ENCODE data around the gene OSMR.

Gene OSMR

GRCh38 chr5:38979535-38979934 lies 133.7 kb downstream of the OSMR start:
- no peak overlapping the region for H3K27ac ChIP-seq
- TF ChIP-seq, protein P1, sequence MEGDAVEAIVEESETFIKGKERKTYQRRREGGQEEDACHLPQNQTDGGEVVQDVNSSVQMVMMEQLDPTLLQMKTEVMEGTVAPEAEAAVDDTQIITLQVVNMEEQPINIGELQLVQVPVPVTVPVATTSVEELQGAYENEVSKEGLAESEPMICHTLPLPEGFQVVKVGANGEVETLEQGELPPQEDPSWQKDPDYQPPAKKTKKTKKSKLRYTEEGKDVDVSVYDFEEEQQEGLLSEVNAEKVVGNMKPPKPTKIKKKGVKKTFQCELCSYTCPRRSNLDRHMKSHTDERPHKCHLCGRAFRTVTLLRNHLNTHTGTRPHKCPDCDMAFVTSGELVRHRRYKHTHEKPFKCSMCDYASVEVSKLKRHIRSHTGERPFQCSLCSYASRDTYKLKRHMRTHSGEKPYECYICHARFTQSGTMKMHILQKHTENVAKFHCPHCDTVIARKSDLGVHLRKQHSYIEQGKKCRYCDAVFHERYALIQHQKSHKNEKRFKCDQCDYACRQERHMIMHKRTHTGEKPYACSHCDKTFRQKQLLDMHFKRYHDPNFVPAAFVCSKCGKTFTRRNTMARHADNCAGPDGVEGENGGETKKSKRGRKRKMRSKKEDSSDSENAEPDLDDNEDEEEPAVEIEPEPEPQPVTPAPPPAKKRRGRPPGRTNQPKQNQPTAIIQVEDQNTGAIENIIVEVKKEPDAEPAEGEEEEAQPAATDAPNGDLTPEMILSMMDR (conservative IDR thresholded peaks at IDR 0.05; ENCODE audit: low read depth), result no peak
- DNase-seq (ENCODE audit: low spot score), result no peak
- POLR2A ChIA-PET (ENCODE audit: low non-redundant PET), result no interaction called here
- CTCF ChIA-PET, result no interaction called here

Measured in RWPE1 (cell line).